ENCODE data around the gene HGS. TPM values are rescaled to one million over a fixed set of nuclear protein-coding genes. Genes with fewer than 3 reads are reported as not detected.

The HGS gene
- polyA plus RNA-seq, 1 donor from 2014 or later: 81.1 TPM

GRCh38 chr17:81695211-81695610 is 11.4 kb downstream of the HGS start:
- no peak for TF ChIP-seq MXI1 (conservative IDR thresholded peaks at IDR 0.05; ENCODE audit: poor library complexity, severe bottlenecking)
- Histone ChIP-seq H3K79me2 (replicated peaks; ENCODE audit: insufficient read depth, low read length) (no peaks in the 10 kb centered on the region), H3K27me3 (ENCODE audit: insufficient read depth, low read depth, low read length) (no peaks in the 10 kb centered on the region), H3K9me3 (ENCODE audit: low read length) (no peaks in the 10 kb centered on the region), H3K4me2 (ENCODE audit: low read length) (no peak overlapping the region), H3K4me3 (ENCODE audit: low read length) (no peak overlapping the region), H3K27ac (ENCODE audit: low read length) (no peak overlapping the region), H3K36me3 (ENCODE audit: insufficient read depth, low read length) (peaks cover 5% of the 10 kb centered on the region), H4K20me1 (ENCODE audit: insufficient read depth) (no peaks in the 10 kb centered on the region), H2AFZ (ENCODE audit: low read depth, low read length) (no peak overlapping the region), H3K9me2 (ENCODE audit: insufficient read depth, low read length) (no peaks in the 10 kb centered on the region), H3K9ac (ENCODE audit: low read length) (no peak overlapping the region), H3F3A (ENCODE audit: insufficient read depth, low read length, poor library complexity, severe bottlenecking) (no peaks in the 10 kb centered on the region)

- Histone ChIP-seq H2AFZ (ENCODE audit: low read depth, low read length) (no peak overlapping the region), H3K79me2 (replicated peaks; ENCODE audit: insufficient read depth, low read length) (no peaks in the 10 kb centered on the region), H3K4me2 (ENCODE audit: low read length) (no peak overlapping the region), H3K9ac (ENCODE audit: low read length) (no peak overlapping the region), H3K27me3 (ENCODE audit: insufficient read depth, low read depth, low read length) (no peaks in the 10 kb centered on the region), H4K20me1 (ENCODE audit: insufficient read depth) (no peaks in the 10 kb centered on the region), H3K9me2 (ENCODE audit: insufficient read depth, low read length) (no peaks in the 10 kb centered on the region), H3K9me3 (ENCODE audit: low read length) (no peaks in the 10 kb centered on the region), H3K4me3 (ENCODE audit: low read length) (no peak overlapping the region), H3F3A (ENCODE audit: insufficient read depth, low read length, poor library complexity, severe bottlenecking) (no peaks in the 10 kb centered on the region), H3K36me3 (ENCODE audit: insufficient read depth, low read length) (peaks cover 5% of the 10 kb centered on the region), H3K27ac (ENCODE audit: low read length) (no peak overlapping the region)
- no peak for TF ChIP-seq SMC3 (conservative IDR thresholded peaks at IDR 0.05; ENCODE audit: poor library complexity)
- no peak for TF ChIP-seq POLR2AphosphoS5 (IDR thresholded peaks at IDR 0.05)
- no peak for TF ChIP-seq RAD21 (conservative IDR thresholded peaks at IDR 0.05)
- TF ChIP-seq REST (IDR thresholded peaks at IDR 0.05; ENCODE audit: borderline replicate concordance): no peak
- no peak for TF ChIP-seq EP300 (conservative IDR thresholded peaks at IDR 0.05; ENCODE audit: poor library complexity, severe bottlenecking)
- TF ChIP-seq MXI1 (conservative IDR thresholded peaks at IDR 0.05; ENCODE audit: poor library complexity, severe bottlenecking): no peak
- TF ChIP-seq CTCF (IDR thresholded peaks at IDR 0.05; ENCODE audit: poor library complexity, severe bottlenecking): no peak
- no peak for TF ChIP-seq EZH2 (IDR thresholded peaks at IDR 0.05; ENCODE audit: borderline replicate concordance, insufficient read depth, low read length, poor library complexity, severe bottlenecking)
- TF ChIP-seq TAF1 (IDR thresholded peaks at IDR 0.05; ENCODE audit: low read depth): no peak
These were observed 12.0 kb downstream of the HGS start for GRCh38 chr17:81695801-81696200.
